ENCODE data around the gene HNRNPH3.
"Not testable (repeated sequence)": the region's sequence is repeated elsewhere in the genome, so short reads cannot be mapped to it uniquely, and the experiment has no call there.

HNRNPH3 gene

DNA sequence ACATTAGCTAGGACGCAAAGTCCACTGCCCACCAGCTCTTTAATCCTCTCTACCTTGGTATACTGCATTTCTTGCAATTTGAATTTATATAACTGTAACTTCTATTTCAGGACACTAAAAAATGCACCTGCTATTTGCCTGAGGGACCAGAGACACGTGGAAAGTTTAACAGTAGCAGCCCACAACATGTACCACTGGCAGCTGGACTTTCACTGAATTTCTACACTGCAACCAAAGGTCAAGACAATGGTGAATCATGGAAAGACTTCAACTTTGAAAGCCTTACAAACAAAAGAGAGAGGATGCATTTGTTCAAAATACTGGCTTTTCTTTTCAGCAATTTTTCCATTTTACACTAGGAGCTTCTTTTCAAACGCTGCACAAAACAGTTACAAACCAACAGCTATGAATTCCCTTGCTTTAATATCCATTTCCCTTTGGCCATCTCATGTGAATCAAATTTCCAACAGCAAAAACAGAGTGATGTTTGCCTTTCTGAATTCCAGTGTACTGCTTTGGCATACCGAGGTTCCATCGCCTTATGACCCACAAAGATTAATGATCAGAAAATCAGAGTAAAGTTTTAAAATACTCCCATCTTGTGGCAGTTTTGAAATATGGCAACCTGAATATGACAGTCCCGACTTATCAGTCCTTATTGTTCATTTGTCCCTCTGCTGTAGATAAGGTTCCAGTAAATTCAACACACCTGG lies 29.9 kb upstream of the HNRNPH3 start:
- peak; percentile 32 for DNase-seq (ENCODE audit: low read depth)
- H3K4me3 ChIP-seq (ENCODE audit: control insufficient read depth, low read depth, low read length), result no peak overlapping the region
- TF ChIP-seq, protein P1, sequence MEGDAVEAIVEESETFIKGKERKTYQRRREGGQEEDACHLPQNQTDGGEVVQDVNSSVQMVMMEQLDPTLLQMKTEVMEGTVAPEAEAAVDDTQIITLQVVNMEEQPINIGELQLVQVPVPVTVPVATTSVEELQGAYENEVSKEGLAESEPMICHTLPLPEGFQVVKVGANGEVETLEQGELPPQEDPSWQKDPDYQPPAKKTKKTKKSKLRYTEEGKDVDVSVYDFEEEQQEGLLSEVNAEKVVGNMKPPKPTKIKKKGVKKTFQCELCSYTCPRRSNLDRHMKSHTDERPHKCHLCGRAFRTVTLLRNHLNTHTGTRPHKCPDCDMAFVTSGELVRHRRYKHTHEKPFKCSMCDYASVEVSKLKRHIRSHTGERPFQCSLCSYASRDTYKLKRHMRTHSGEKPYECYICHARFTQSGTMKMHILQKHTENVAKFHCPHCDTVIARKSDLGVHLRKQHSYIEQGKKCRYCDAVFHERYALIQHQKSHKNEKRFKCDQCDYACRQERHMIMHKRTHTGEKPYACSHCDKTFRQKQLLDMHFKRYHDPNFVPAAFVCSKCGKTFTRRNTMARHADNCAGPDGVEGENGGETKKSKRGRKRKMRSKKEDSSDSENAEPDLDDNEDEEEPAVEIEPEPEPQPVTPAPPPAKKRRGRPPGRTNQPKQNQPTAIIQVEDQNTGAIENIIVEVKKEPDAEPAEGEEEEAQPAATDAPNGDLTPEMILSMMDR (IDR thresholded peaks at IDR 0.05; ENCODE audit: control insufficient read depth, insufficient read depth, low read depth, low read length, missing control alignments), result peak; percentile 37

DNA sequence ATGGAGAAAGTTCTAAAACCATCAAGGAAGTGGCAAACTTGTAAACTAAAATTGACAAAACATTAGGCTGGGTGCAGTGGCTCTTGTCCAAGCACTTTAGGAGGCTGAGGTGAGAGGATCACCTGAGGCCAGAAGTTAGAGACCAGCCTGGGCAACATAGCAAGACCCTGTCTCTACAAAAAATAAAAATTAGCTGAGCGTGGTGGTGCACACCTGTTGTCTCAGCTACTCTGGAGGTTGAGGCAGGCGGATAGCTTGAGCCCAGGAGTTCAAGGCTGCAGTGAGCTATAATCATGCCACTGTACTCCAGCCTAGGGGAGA lies 29.4 kb upstream of the HNRNPH3 start:
- TF ChIP-seq, protein P1 (IDR thresholded peaks at IDR 0.05; ENCODE audit: control insufficient read depth, insufficient read depth, low read depth, low read length, missing control alignments), result no peak
- H3K4me3 ChIP-seq (ENCODE audit: control insufficient read depth, low read depth, low read length), result no peak overlapping the region
- DNase-seq (ENCODE audit: low read depth), result no peak

DNA sequence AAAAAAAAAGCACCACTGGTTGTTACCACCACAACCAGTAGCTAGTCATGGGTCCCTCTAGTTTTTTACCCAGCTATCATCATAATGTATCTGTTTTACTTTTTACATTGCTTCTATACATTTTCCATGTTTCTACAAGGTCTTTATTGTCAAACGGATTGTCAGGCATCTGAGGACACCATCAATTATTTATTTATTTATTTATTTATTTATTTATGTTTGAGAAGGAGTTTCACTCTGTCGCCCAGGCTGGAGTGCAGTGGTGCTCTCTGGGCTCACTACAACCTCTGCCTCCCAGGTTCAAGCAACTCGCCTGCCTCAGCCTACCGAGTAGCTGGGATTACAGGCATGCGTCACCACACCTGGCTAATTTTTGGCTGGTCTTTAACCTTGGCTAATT lies 29.0 kb upstream of the HNRNPH3 start:
- DNase-seq (ENCODE audit: low read depth), result no peak
- H3K4me3 ChIP-seq (ENCODE audit: control insufficient read depth, low read depth, low read length), result no peak overlapping the region
- TF ChIP-seq, protein P1 (IDR thresholded peaks at IDR 0.05; ENCODE audit: control insufficient read depth, insufficient read depth, low read depth, low read length, missing control alignments), result no peak

DNA sequence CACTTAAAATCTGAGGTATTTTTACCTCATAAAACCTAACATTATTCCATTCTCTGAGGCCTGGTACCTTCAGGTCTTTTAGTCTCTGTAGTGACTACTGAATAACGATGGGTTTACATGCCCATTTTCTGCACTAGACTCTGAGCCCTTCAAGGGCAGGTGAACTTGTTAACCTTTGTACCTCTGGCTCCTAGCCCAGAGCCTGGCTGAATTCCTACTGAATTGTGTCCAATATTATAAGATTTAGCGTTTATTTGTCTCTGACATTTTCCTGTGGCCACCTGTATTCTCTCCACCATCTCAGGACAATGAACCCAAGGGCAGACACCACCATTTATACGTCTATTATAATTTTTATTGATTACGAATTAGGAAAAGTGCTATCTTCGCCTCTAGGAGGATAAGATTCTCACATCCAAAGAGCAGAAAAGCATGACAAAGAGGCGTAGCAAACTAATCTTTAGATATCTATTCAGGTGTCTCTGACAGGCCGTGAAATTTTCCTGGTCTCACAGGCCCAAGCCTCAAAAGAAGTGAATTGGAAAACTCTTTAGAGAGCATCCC lies 27.9 kb upstream of the HNRNPH3 start:
- no peak for DNase-seq (ENCODE audit: low read depth)
- H3K4me3 ChIP-seq (ENCODE audit: control insufficient read depth, low read depth, low read length), result no peak overlapping the region
- TF ChIP-seq, protein P1 (IDR thresholded peaks at IDR 0.05; ENCODE audit: control insufficient read depth, insufficient read depth, low read depth, low read length, missing control alignments), result no peak

DNA sequence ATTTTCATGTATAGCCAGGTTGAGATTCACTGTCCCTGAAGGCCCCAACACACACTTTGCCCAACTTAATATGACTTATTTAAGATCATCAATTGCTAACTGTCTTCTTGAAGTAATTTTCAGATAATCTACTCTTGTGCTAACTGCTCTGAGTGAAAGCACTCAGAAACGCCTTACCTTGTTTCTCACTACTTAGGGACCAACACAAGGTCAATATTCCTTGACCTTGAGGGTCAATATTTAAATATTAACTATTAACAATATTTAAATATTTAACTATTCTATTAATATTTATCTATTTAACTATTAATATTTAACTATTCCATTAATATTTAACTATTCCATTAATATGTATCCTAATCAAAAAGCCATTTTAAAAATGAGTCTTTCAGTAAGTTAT lies 26.0 kb upstream of the HNRNPH3 start:
- no peak overlapping the region for H3K4me3 ChIP-seq (ENCODE audit: control insufficient read depth, low read depth, low read length)
- TF ChIP-seq, protein P1 (IDR thresholded peaks at IDR 0.05; ENCODE audit: control insufficient read depth, insufficient read depth, low read depth, low read length, missing control alignments), result no peak
- no peak for DNase-seq (ENCODE audit: low read depth)

DNA sequence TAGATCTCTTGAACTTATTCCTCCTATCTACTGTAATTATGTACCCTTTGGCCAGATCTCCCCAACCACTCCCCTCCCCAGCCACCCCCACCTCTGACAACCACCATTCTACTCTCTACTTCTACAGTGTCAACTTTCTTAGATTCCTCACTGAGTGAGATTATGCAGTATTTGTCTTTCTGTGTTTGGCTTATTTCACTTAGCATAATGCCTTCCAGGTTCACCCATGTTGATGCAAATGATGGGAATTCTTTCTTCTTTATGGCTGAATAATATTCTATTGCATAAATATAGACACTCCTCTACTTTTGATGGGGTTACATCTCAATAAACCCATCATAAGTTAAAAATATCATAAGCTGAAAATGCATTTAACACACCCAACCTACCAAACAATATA lies 21.3 kb upstream of the HNRNPH3 start:
- no peak overlapping the region for H3K4me3 ChIP-seq (ENCODE audit: control insufficient read depth, low read depth, low read length)
- TF ChIP-seq, protein P1 (IDR thresholded peaks at IDR 0.05; ENCODE audit: control insufficient read depth, insufficient read depth, low read depth, low read length, missing control alignments), result no peak
- no peak for DNase-seq (ENCODE audit: low read depth)

DNA sequence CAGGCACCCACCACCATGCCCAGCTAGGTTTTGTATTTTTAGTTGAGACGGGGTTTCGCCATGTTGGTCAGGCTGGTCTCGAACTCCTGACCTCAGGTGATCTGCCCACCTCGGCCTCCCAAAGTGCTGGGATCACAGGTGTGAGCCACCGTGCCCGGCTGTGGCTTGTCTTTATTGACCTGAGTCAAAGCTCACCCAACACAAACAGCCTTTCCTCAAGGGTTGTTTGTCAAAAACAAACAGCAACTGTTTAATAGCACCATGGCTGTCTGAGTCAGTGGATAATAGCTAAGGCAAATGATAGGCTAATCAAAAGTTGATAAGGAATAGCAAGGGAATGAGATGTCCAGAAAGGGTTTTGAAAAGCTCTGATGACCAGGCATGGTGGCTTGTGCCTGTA lies 16.9 kb upstream of the HNRNPH3 start:
- DNase-seq (ENCODE audit: low read depth); H3K4me3 ChIP-seq (ENCODE audit: control insufficient read depth, low read depth, low read length): not testable (repeated sequence)

Data from AG09309 (cell line).